SK-N-SH (cell line): ENCODE results near the gene PPP1R18. TPM values are rescaled to one million over a fixed set of nuclear protein-coding genes. Genes with fewer than 3 reads are reported as not detected.

ENCODE experiments used
- CTCF ChIA-PET: fragments of 300-600, 350-600 bp; formaldehyde crosslinking; extraction: SDS; loops from one replicate; lab custom pipeline; 2021; lab: Yijun Ruan, JAX
- POLR2A ChIA-PET: fragments of 350-600 bp; sonication (Branson Sonifier 250); formaldehyde crosslinking; extraction: SDS; loops from one replicate; lab custom pipeline; 2020; ENCODE audit warnings: antibody characterized with exemption, inconsistent platforms; lab: Yijun Ruan, JAX
- DNase-seq: peaks from one replicate; pipeline ENCODE4 v3.0.0; 2012
- H2AFZ ChIP-seq: fragments of 200-600 bp; sonication (generic); 2 replicates; pipeline ENCODE4 v1.8.1; 2016; ENCODE audit warnings: antibody characterized with exemption, mild to moderate bottlenecking, low read depth
- H3F3A ChIP-seq: fragments of 200-600 bp; sonication (generic); replicated peaks from 2 replicates; pipeline ENCODE3; 2016; ENCODE audit warnings: antibody characterized with exemption, mild to moderate bottlenecking; ENCODE audit not compliant: insufficient read depth
- H3K27ac ChIP-seq, 2 experiments: fragments of 200-500 bp in 1 of 2; fragments of 200-600 bp in 1 of 2; sonication (Bioruptor generic) in 1 of 2; sonication (generic), shearing (Covaris generic) in 1 of 2; 2 replicates each; pipeline versions ENCODE4 v1.5.1 to v1.6.1; 2014 to 2016; ENCODE audit warnings: low read depth in 2 of 2, inconsistent platforms in 1 of 2, low read length in 1 of 2, mild to moderate bottlenecking in 1 of 2, mixed read lengths in 1 of 2
- H3K27me3 ChIP-seq: fragments of 200-600 bp; sonication (generic), shearing (Covaris generic); 2 replicates; pipeline ENCODE4 v1.6.1; 2016; ENCODE audit warnings: mixed run types; ENCODE audit not compliant: insufficient read depth
- H3K36me3 ChIP-seq, 2 experiments: fragments of 200-500 bp in 1 of 2; fragments of 200-600 bp in 1 of 2; sonication (Bioruptor generic) in 1 of 2; sonication (generic) in 1 of 2; replicated peaks in 1 of 2; 2 replicates each; pipeline versions ENCODE3 to v1.5.1; 2014 to 2016; ENCODE audit warnings: low read length in 1 of 2, mild to moderate bottlenecking in 1 of 2; ENCODE audit not compliant: insufficient read depth in 2 of 2, control insufficient read depth in 1 of 2
- H3K4me1 ChIP-seq, 2 experiments: fragments of 200-500 bp in 1 of 2; fragments of 200-600 bp in 1 of 2; sonication (Bioruptor generic) in 1 of 2; sonication (generic), shearing (Covaris generic) in 1 of 2; 2 replicates each; pipeline versions ENCODE4 v1.5.1 to v1.6.1; 2014 to 2016; ENCODE audit warnings: low read depth in 1 of 2, low read length in 1 of 2, mixed run types in 1 of 2; ENCODE audit not compliant: insufficient read depth in 2 of 2, control insufficient read depth in 1 of 2
- H3K4me2 ChIP-seq: fragments of 200-600 bp; sonication (generic), shearing (Covaris generic); 2 replicates; pipeline ENCODE4 v1.6.1; 2017; ENCODE audit warnings: mixed run types
- H3K4me3 ChIP-seq, 2 experiments: fragments of 200-500 bp in 1 of 2; fragments of 200-600 bp in 1 of 2; sonication (Bioruptor generic) in 1 of 2; sonication (generic), shearing (Covaris generic) in 1 of 2; 2 replicates each; pipeline versions ENCODE4 v1.5.1 to v1.8.1; 2014 to 2016; ENCODE audit warnings: low read depth in 2 of 2, inconsistent platforms in 1 of 2, low read length in 1 of 2, mild to moderate bottlenecking in 1 of 2, mixed read lengths in 1 of 2, moderate library complexity in 1 of 2
- H3K79me2 ChIP-seq: fragments of 200-600 bp; sonication (generic); 2 replicates; pipeline ENCODE4 v1.8.1; 2017; ENCODE audit warnings: mild to moderate bottlenecking; ENCODE audit not compliant: insufficient read depth
- H3K9ac ChIP-seq: fragments of 200-600 bp; sonication (generic); 2 replicates; pipeline ENCODE4 v1.6.1; 2017; ENCODE audit warnings: mixed run types
- H3K9me2 ChIP-seq: fragments of 200-600 bp; sonication (generic); 2 replicates; pipeline ENCODE4 v1.6.1; 2017; ENCODE audit warnings: mixed run types
- H3K9me3 ChIP-seq: fragments of 200-600 bp; sonication (generic); 2 replicates; pipeline ENCODE4 v1.6.1; 2017; ENCODE audit warnings: mixed run types, mild to moderate bottlenecking, moderate library complexity
- H4K20me1 ChIP-seq: fragments of 200-600 bp; sonication (generic); 2 replicates; pipeline ENCODE4 v1.6.1; 2017; ENCODE audit warnings: mild to moderate bottlenecking, mixed run types; ENCODE audit not compliant: insufficient read depth
- CHD2 ChIP-seq: fragments of 150-350 bp; IDR thresholded peaks from 2 replicates; pipeline ENCODE4 v1.6.1; 2018; ENCODE audit warnings: low read length; ENCODE audit not compliant: partially characterized antibody
- ELF1 ChIP-seq: IDR thresholded peaks from 2 replicates; pipeline ENCODE4 v1.4.0; 2012
- EZH2phosphoT487 ChIP-seq: fragments of 200-600 bp; sonication (generic); IDR thresholded peaks from 2 replicates; pipeline ENCODE4 v1.6.1; 2017; ENCODE audit warnings: low read depth, mixed run types, mild to moderate bottlenecking, antibody characterized with exemption, moderate library complexity, borderline replicate concordance
- FOSL2 ChIP-seq: IDR thresholded peaks from 2 replicates; pipeline ENCODE4 v1.4.0; 2012; ENCODE audit warnings: low read depth, mild to moderate bottlenecking, moderate library complexity, borderline replicate concordance
- FOXM1 ChIP-seq: IDR thresholded peaks from 2 replicates; pipeline ENCODE4 v1.4.0; 2012; ENCODE audit warnings: low read depth, mild to moderate bottlenecking
- GATA2 ChIP-seq: sonication (generic); formaldehyde crosslinking; IDR thresholded peaks from 2 replicates; pipeline ENCODE4 v1.5.0; 2020; ENCODE audit warnings: mild to moderate bottlenecking, missing genetic modification reagents
- IRF3 ChIP-seq: fragments of 150-350 bp; IDR thresholded peaks from 2 replicates; pipeline ENCODE4 v1.6.1; 2016; ENCODE audit warnings: mild to moderate bottlenecking, low read depth, low read length
- MEF2A ChIP-seq: IDR thresholded peaks from 2 replicates; pipeline ENCODE4 v1.4.0; 2012; ENCODE audit warnings: low read depth, borderline replicate concordance
- NFIC ChIP-seq: IDR thresholded peaks from 2 replicates; pipeline ENCODE4 v1.4.0; 2012; ENCODE audit warnings: borderline replicate concordance
- NRF1 ChIP-seq: IDR thresholded peaks from 2 replicates; pipeline ENCODE4 v1.6.1; 2012; ENCODE audit warnings: low read depth, mild to moderate bottlenecking, low read length
- PBX3 ChIP-seq: IDR thresholded peaks from 2 replicates; pipeline ENCODE4; 2012
- POLR2AphosphoS5 ChIP-seq: IDR thresholded peaks from 2 replicates; pipeline ENCODE4 v1.6.1; 2012; ENCODE audit warnings: low read depth, low read length
- RAD21 ChIP-seq: IDR thresholded peaks from 2 replicates; pipeline ENCODE4 v1.6.1; 2012; ENCODE audit warnings: mild to moderate bottlenecking, low read length
- REST ChIP-seq: IDR thresholded peaks from 2 replicates; pipeline ENCODE4 v1.6.1; 2012; ENCODE audit warnings: mild to moderate bottlenecking, low read depth, low read length, moderate library complexity
- RXRA ChIP-seq: IDR thresholded peaks from 2 replicates; pipeline ENCODE4 v1.4.0; 2012; ENCODE audit warnings: low read depth, mild to moderate bottlenecking, borderline replicate concordance
- SMC3 ChIP-seq: IDR thresholded peaks from 2 replicates; pipeline ENCODE4 v1.6.1; 2012; ENCODE audit warnings: low read depth, low read length, improper control_type of control experiment
- TAF1 ChIP-seq: IDR thresholded peaks from 2 replicates; pipeline ENCODE4 v1.6.1; 2012; ENCODE audit warnings: low read depth, mild to moderate bottlenecking, low read length, moderate library complexity, borderline replicate concordance
- USF1 ChIP-seq: IDR thresholded peaks from 2 replicates; pipeline ENCODE4 v1.4.0; 2012; ENCODE audit warnings: low read depth, borderline replicate concordance
- ZBTB33 ChIP-seq: IDR thresholded peaks from 2 replicates; pipeline ENCODE4 v1.4.0; 2012; ENCODE audit warnings: low read depth, borderline replicate concordance
- WGBS: methylation state at CpG from one replicate; pipeline ENCODE4 v1.1.6; 2017; ENCODE audit warnings: low lambda C conversion rate; 5-methylcytosine and 5-hydroxymethylcytosine counted together
- polyA plus RNA-seq, 3 experiments: library from polyadenylated mRNA; depleted of rRNA; stranded (reverse); fragments of >200 nt; gene quantifications; 2 replicates each; pipeline ENCODE4 v1.2.3, GENCODE V29; 2012
- TF ChIP-seq, protein P1 (sequence below): IDR thresholded peaks from 2 replicates; pipeline ENCODE4 v1.4.0; 2012; ENCODE audit warnings: low read depth

PPP1R18 gene
- polyA plus RNA-seq, 1 of the 3 experiments (the other 2 are of a cell fraction), result 73.2 TPM

- Histone ChIP-seq H3K4me3 (no peak overlapping the region), H3K4me2 (no peak overlapping the region), H3K9ac (no peak overlapping the region), H2AFZ (no peak overlapping the region), H3K9me2 (no peaks in the 10 kb centered on the region), H4K20me1 (no peaks in the 10 kb centered on the region), H3K79me2 (no peaks in the 10 kb centered on the region; the same call in 1 of the 2 replicates), H3K4me1 (no peaks in the 10 kb centered on the region), H3K36me3 (peaks cover 34 to 56% of the 10 kb centered on the region in 2 experiments), H3K27ac (no peak overlapping the region), H3K9me3 (no peaks in the 10 kb centered on the region), H3K27me3 (no peaks in the 10 kb centered on the region), H3F3A (peaks cover 4% of the 10 kb centered on the region)
- POLR2A ChIA-PET, result no interaction called here
- CTCF ChIA-PET, result interaction anchor here (1.2 to 2.0 kb wide), 2 partner anchors 24 to 68 kb away, joined by 3 to 7 read pairs; no protein-coding TSS in a partner anchor
- 94% methylated on average over 19 of the region's 19 CpGs for WGBS
- TF ChIP-seq SMC3 (no peak), FOSL2 (no peak), RXRA (no peak), GATA2 (CRISPR knock-in tag) (no peak), NFIC (no peak), REST (no peak), EZH2phosphoT487 (no peak), ZBTB33 (no peak), FOXM1 (no peak), USF1 (no peak), RAD21 (no peak), MEF2A (no peak), TAF1 (no peak), POLR2AphosphoS5 (no peak), PBX3 (no peak), CHD2 (no peak), NRF1 (no peak), IRF3 (no peak), ELF1 (no peak)
- TF ChIP-seq, protein P1, sequence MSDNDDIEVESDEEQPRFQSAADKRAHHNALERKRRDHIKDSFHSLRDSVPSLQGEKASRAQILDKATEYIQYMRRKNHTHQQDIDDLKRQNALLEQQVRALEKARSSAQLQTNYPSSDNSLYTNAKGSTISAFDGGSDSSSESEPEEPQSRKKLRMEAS, result no peak
- DNase-seq, result no peak
Measured at GRCh38 chr6:30654798-30655742, 31.4 kb downstream of the PPP1R18 start.
